Stomach (tissue), 19 donors: ENCODE data around the gene DKKL1. TPM values are rescaled to one million over a fixed set of nuclear protein-coding genes. Genes with fewer than 3 reads are reported as not detected.

Experiments
- DNase-seq, 2 donors: peaks; one replicate each; pipeline versions ENCODE4 v3.0.0 to v3.0.0-alpha.2; 2013 to 2019
- H3K27ac ChIP-seq, 5 donors: fragments of 200-600 bp in 4 of 5; sonication (generic) in 4 of 5; one replicate each; pipeline ENCODE4 v1.5.1; 2013 to 2019; ENCODE audit warnings: mild to moderate bottlenecking in 1 of 5, moderate library complexity in 1 of 5
- H3K27me3 ChIP-seq, 3 donors: fragments of 200-600 bp; sonication (generic); one replicate each; pipeline ENCODE4 v1.5.1; 2017 to 2019; ENCODE audit warnings: mixed run types in 1 of 3
- H3K36me3 ChIP-seq, 4 donors: fragments of 200-600 bp; sonication (generic); 1 replicate in 3 of 4; 2 replicates in 1 of 4; pipeline ENCODE4 v1.5.1; 2016 to 2019
- H3K4me1 ChIP-seq, 4 donors: fragments of 200-600 bp; sonication (generic); one replicate each; pipeline ENCODE4 v1.5.1; 2016 to 2019
- H3K4me3 ChIP-seq, 4 donors: fragments of 200-600 bp; sonication (generic) in 3 of 4; one replicate each; pipeline ENCODE4 v1.5.1; 2016 to 2019; ENCODE audit warnings: mild to moderate bottlenecking in 1 of 4
- H3K9me3 ChIP-seq, 4 donors: fragments of 200-600 bp; sonication (generic); one replicate each; pipeline ENCODE4 v1.5.1; 2016 to 2019
- EP300 ChIP-seq: sonication (generic); formaldehyde crosslinking; IDR thresholded peaks from one replicate; pipeline ENCODE4 v1.6.1; 2017; ENCODE audit warnings: antibody characterized with exemption
- POLR2A ChIP-seq, 4 donors: fragments of 450-650 bp; IDR thresholded peaks; one replicate each; pipeline ENCODE4 v1.6.1; 2016; ENCODE audit warnings: antibody characterized with exemption in 4 of 4, control low read depth in 2 of 4, mild to moderate bottlenecking in 1 of 4, moderate library complexity in 1 of 4
- POLR2AphosphoS5 ChIP-seq, 3 donors: sonication (generic); formaldehyde crosslinking; IDR thresholded peaks; one replicate each; pipeline ENCODE4 v1.6.1; 2016; ENCODE audit warnings: antibody characterized with exemption in 3 of 3
- WGBS, 5 donors: extraction: QIAGEN DNeasy Blood & Tissue Kit in 3 of 5; methylation state at CpG; one replicate each; pipeline versions ENCODE4 v1.1.5 to v1.1.7; 2013 to 2018; 5-methylcytosine and 5-hydroxymethylcytosine counted together
- intact Hi-C: fragments of 100-400 bp; cut with DNase I; formaldehyde crosslinking; loops from one replicate; pipeline ENCODE4 v1.15.1; 2023; ENCODE audit warnings: low total_unique reads
- long read RNA-seq, 10 donors: transcript quantifications; one replicate each; lab custom pipeline, GENCODE V29; 2026
- polyA plus RNA-seq, 3 donors: library from polyadenylated mRNA; stranded (reverse); fragments of 200-250 nt; gene quantifications; one replicate each; pipeline ENCODE4 v1.2.3, GENCODE V29; 2013
- total RNA-seq, 5 donors: library from RNA; depleted of rRNA; stranded (reverse); fragments of >200 nt; gene quantifications; one replicate each; pipeline versions ENCODE4 v1.1.0 to v1.2.3, GENCODE V29; 2014 to 2016
- TF ChIP-seq, protein P1 (sequence below), 7 experiments: fragments of 450-650 bp in 4 of 7; fragments of 200-600 bp in 3 of 7; sonication (generic) in 3 of 7; IDR thresholded peaks; one replicate each; pipeline ENCODE4 v1.5.1; 2016 to 2019; ENCODE audit warnings: antibody characterized with exemption in 7 of 7, control low read depth in 2 of 7, mild to moderate bottlenecking in 1 of 7
- donor health status: healthy with polysubstance abuse.
- donor health status: Bipolar disorder and iron deficiency.
- donor health status: healthy.

The DKKL1 gene
- not detected for total RNA-seq
- polyA plus RNA-seq = under 1 TPM in 1 of 3 donors, not detected in 2; 0.35 TPM
- long read RNA-seq, donor 1 = 0 reads
- long read RNA-seq, donor 2 = 0 reads
- long read RNA-seq, donor 3, partial matches to known transcripts = 0 of 1 reads
- long read RNA-seq, donor 3, other reads (novel, unspliced or antisense) = 0 of 1 reads
- long read RNA-seq, donor 4 = 0 reads
- long read RNA-seq, donor 5, partial matches to known transcripts = 0 of 3 reads
- long read RNA-seq, donor 5, other reads (novel, unspliced or antisense) = 0 of 3 reads
- long read RNA-seq, donor 6 = 0 reads
- long read RNA-seq, donor 7 = 0 reads
- long read RNA-seq, donor 8 = 0 reads
- long read RNA-seq, donor 9 = 0 reads
- long read RNA-seq, donor 10 = 0 reads

DNA sequence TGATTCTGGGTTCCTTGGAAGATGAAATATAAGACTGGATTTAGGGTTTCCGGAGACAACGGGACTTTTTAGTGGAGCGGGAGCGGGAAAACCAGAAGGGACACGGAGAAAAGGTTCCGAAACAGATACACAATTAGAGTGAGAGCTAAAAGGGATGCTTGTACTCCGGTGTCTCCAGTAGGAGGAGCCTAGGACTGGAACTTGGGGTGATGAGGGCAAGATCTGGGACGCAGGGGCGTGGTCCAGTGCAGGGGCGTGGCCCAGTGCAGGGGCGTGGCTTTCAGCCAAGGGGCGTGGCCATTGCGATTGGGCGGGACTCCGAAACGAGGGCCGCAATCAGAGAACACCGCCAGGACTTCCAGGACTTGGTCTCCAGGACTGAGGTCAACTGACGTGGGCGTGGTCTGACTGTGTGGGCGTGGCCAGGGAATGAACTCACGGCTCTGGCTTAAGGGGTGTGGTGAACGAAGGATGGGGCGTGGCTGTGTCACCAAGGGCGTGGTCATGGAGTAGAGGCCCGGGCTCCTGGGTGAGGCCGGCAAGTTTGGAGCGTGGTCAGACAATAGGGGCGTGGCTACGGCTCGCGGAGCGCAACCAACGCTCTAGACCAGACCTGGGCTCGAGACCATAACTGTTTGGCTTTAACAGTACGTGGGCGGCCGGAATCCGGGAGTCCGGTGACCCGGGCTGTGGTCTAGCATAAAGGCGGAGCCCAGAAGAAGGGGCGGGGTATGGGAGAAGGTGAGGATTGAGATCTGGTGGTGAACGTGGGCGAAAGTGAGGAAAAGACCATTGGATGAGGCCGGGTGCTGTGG, at the start of gene DKKL1:
Gene DKKL1 (plus strand): TSS at position 610 of the 815 bp plus-strand sequence. CDS start 122 bp downstream, at position 732.
- DNase-seq = peak; percentile 98 to 100
- H3K27me3 ChIP-seq = peaks cover 0 to 33% (median 9%) of the 10 kb centered on the region in 3 donors
- peaks cover 16 to 49% (median 33%) of the 10 kb centered on the region in 4 donors for H3K4me1 ChIP-seq
- H3K4me3 ChIP-seq = peak within 1 kb of the TSS; percentile 63 to 82 (median 76)
- WGBS, 5 donors = 2 to 3% (median 2%) methylated on average over 46 of the region's 46 CpGs
- TF ChIP-seq POLR2AphosphoS5 (IDR thresholded peaks at IDR 0.05) (peak; percentile 46 to 81 (median 57)), EP300 (no peak), POLR2A (IDR thresholded peaks at IDR 0.05) (no peak)
- TF ChIP-seq, protein P1, sequence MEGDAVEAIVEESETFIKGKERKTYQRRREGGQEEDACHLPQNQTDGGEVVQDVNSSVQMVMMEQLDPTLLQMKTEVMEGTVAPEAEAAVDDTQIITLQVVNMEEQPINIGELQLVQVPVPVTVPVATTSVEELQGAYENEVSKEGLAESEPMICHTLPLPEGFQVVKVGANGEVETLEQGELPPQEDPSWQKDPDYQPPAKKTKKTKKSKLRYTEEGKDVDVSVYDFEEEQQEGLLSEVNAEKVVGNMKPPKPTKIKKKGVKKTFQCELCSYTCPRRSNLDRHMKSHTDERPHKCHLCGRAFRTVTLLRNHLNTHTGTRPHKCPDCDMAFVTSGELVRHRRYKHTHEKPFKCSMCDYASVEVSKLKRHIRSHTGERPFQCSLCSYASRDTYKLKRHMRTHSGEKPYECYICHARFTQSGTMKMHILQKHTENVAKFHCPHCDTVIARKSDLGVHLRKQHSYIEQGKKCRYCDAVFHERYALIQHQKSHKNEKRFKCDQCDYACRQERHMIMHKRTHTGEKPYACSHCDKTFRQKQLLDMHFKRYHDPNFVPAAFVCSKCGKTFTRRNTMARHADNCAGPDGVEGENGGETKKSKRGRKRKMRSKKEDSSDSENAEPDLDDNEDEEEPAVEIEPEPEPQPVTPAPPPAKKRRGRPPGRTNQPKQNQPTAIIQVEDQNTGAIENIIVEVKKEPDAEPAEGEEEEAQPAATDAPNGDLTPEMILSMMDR (IDR thresholded peaks at IDR 0.05) = peak in 2 of 7 experiments; percentile 12 to 23
- peaks cover 0 to 7% (median 1%) of the 10 kb centered on the region in 4 donors for H3K9me3 ChIP-seq
- H3K27ac ChIP-seq = peak within 1 kb of the TSS; percentile 78 to 95 (median 94)
- intact Hi-C loops = no loop called here
- H3K36me3 ChIP-seq = peaks cover 0 to 14% (median 12%) of the 10 kb centered on the region in 4 donors

DNA sequence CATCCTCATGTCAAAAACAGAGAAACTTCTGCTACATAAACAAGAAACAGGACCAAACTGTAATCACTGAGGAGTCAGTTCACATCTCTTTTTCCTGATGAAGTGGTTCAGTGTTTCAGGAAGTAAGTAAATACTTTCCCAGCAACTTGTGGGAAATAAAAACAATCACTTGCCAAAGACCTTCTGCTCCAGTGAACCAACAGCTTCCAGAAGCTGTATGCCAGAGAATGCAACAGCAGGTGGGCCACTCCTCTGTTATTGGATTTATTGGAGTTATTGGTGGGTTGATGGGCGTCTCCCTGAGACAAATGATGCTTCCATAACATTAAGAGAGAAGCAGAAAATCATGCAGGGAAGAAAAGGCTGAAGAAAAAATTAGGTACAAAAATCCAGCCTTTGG, 48.6 kb upstream of the DKKL1 start:
- Histone ChIP-seq H3K36me3 (peaks cover 0 to 29% (median 13%) of the 10 kb centered on the region in 4 donors), H3K27ac (no peak overlapping the region), H3K9me3 (peaks cover 0 to 14% (median 7%) of the 10 kb centered on the region in 4 donors), H3K4me3 (no peak overlapping the region), H3K27me3 (no peaks in the 10 kb centered on the region), H3K4me1 (no peaks in the 10 kb centered on the region)
- intact Hi-C loops = no loop called here
- no peak for TF ChIP-seq POLR2A (IDR thresholded peaks at IDR 0.05)
- no peak for TF ChIP-seq POLR2AphosphoS5 (IDR thresholded peaks at IDR 0.05)
- TF ChIP-seq EP300 = no peak
- TF ChIP-seq, protein P1 (IDR thresholded peaks at IDR 0.05) = no peak
- no peak for DNase-seq
- WGBS, 5 donors = 63 to 96% (median 89%) methylated on average over 1 of the region's 1 CpG

DNA sequence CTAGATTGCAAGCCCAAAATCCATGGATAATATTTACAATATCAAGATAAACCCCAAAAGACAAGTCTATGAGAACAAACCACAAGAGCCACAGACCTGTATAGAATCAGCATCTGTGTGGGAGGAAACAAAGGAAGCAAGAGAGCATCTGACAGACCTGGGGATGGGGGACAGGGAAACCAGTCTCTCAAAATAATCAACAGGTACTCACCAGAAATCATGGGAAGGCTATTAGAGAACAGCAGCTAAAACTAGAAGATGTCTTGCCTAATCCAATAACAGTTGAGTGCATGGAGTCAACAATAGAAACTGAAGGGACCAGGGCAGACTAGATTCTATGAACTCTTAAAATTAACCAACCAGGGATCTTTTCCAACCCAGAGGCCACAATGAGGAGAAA, 47.4 kb upstream of the DKKL1 start:
- DNase-seq = no peak
- TF ChIP-seq, protein P1 (IDR thresholded peaks at IDR 0.05) = no peak
- TF ChIP-seq EP300 = no peak
- TF ChIP-seq POLR2AphosphoS5 (IDR thresholded peaks at IDR 0.05) = no peak
- TF ChIP-seq POLR2A (IDR thresholded peaks at IDR 0.05) = no peak
- H3K4me3 ChIP-seq = no peak overlapping the region
- peaks cover 0 to 19% (median 2%) of the 10 kb centered on the region in 4 donors for H3K36me3 ChIP-seq
- peaks cover 0 to 20% (median 10%) of the 10 kb centered on the region in 4 donors for H3K9me3 ChIP-seq
- intact Hi-C loops = no loop called here
- H3K27me3 ChIP-seq = no peaks in the 10 kb centered on the region
- no peaks in the 10 kb centered on the region for H3K4me1 ChIP-seq
- H3K27ac ChIP-seq = no peak overlapping the region

DNA sequence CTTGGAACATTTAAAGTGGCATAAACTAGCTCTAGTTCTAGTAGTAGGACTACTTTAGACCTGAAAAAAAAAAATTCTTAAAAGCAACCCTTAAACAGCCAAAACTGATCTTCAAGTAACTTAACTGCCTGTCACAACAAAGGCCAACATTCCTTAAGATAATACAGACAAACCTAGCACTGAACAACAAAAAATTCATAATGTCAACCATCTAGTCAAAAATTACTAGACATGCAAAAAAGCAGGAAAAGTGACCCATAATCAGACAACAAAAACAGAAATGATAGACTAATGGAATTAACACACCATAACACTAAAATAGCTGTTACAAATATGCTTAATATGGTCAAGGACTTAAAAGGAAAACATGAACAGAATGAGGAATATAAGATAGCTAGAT, 45.4 kb upstream of the DKKL1 start:
- TF ChIP-seq POLR2A (IDR thresholded peaks at IDR 0.05) = no peak
- TF ChIP-seq, protein P1 (IDR thresholded peaks at IDR 0.05) = no peak
- TF ChIP-seq POLR2AphosphoS5 (IDR thresholded peaks at IDR 0.05) = no peak
- TF ChIP-seq EP300 = no peak
- Histone ChIP-seq H3K27ac (no peak overlapping the region), H3K36me3 (peaks cover 0 to 26% (median 4%) of the 10 kb centered on the region in 4 donors), H3K27me3 (no peaks in the 10 kb centered on the region), H3K9me3 (peaks cover 0 to 31% (median 10%) of the 10 kb centered on the region in 4 donors), H3K4me1 (no peaks in the 10 kb centered on the region), H3K4me3 (no peak overlapping the region)
- intact Hi-C loops = no loop called here
- no peak for DNase-seq
